AG10803 (cell line): ENCODE results near the gene KRT79.
A peak's percentile ranks its signal among the peaks of the same experiment; 100 is the strongest.

Experiments
- DNase-seq: peaks from one replicate; pipeline ENCODE4 v3.0.0; 2010; ENCODE audit warnings: low read depth
- H3K4me3 ChIP-seq: 2 replicates; pipeline ENCODE4 v1.5.1; 2011; ENCODE audit warnings: mild to moderate bottlenecking, low read length, control low read depth
- CTCF ChIP-seq: conservative IDR thresholded peaks from 2 replicates; pipeline ENCODE4 v1.5.1; 2011; ENCODE audit warnings: mild to moderate bottlenecking, low read length, control low read depth, inconsistent platforms

Gene KRT79

GRCh38 chr12:52832451-52832850 lies 1.7 kb downstream of the KRT79 start:
- DNase-seq: no peak
- H3K4me3 ChIP-seq: no peak overlapping the region
- TF ChIP-seq CTCF: no peak

GRCh38 chr12:52831251-52831650 lies 2.9 kb downstream of the KRT79 start:
- TF ChIP-seq CTCF: no peak
- H3K4me3 ChIP-seq: no peak overlapping the region
- DNase-seq: no peak

- no peak for TF ChIP-seq CTCF
- no peak for DNase-seq
Observed at GRCh38 chr12:52829986-52830770, 3.9 kb downstream of the KRT79 start.

GRCh38 chr12:52828591-52829021 lies 5.5 kb downstream of the KRT79 start:
- H3K4me3 ChIP-seq: no peak overlapping the region
- peak; percentile 43 for DNase-seq
- no peak for TF ChIP-seq CTCF

More at GRCh38 chr12:52829986-52830770, 3.9 kb downstream of the KRT79 start:
- H3K4me3 ChIP-seq: no peak overlapping the region

- no peak for TF ChIP-seq CTCF
- DNase-seq: no peak
- no peak overlapping the region for H3K4me3 ChIP-seq
Observed at GRCh38 chr12:52828156-52828555, 6.0 kb downstream of the KRT79 start.

GRCh38 chr12:52827499-52828090 lies 6.5 kb downstream of the KRT79 start:
- no peak for TF ChIP-seq CTCF
- no peak overlapping the region for H3K4me3 ChIP-seq
- DNase-seq: no peak
